Measurements from ENCODE around the gene ELF4. TPM values are rescaled to one million over a fixed set of nuclear protein-coding genes. Genes with fewer than 3 reads are reported as not detected.

The ELF4 gene
- total RNA-seq, 4 donors from 2014 or later = 2.6 to 6.3 (median 3.8) TPM

GRCh38 chrX:130130990-130131389 lies 20.7 kb upstream of the ELF4 start:
- DNase-seq = no peak
- H3K36me3 ChIP-seq = peaks cover 0 to 8% of the 10 kb centered on the region in 2 donors
- H3K27me3 ChIP-seq = no peaks in the 10 kb centered on the region
- no peaks in the 10 kb centered on the region for H3K9me3 ChIP-seq
- TF ChIP-seq POLR2A (IDR thresholded peaks at IDR 0.05) (no peak), CTCF (IDR thresholded peaks at IDR 0.05) (no peak)
- no peak overlapping the region for H3K27ac ChIP-seq
- intact Hi-C loops (cut with DNase I) = no loop called here
- no peak overlapping the region for H3K4me3 ChIP-seq (replicated peaks in 1 of 3)
- 96 to 100% methylated on average over 5 of the region's 5 CpGs for WGBS, 2 donors
- H3K4me1 ChIP-seq = no peaks in the 10 kb centered on the region

- no peak for DNase-seq
- WGBS, 2 donors = 85 to 95% methylated on average over 8 to 13 of the region's 13 CpGs
- H3K27ac ChIP-seq = peak overlapping the region in 1 of 3 donors; percentile 5
- no peaks in the 10 kb centered on the region for H3K9me3 ChIP-seq
- no peak overlapping the region for H3K4me3 ChIP-seq (replicated peaks in 1 of 3)
- peaks cover 0 to 5% of the 10 kb centered on the region in 2 donors for H3K4me1 ChIP-seq
- H3K36me3 ChIP-seq = no peaks in the 10 kb centered on the region
- no peaks in the 10 kb centered on the region for H3K27me3 ChIP-seq
- TF ChIP-seq POLR2A (IDR thresholded peaks at IDR 0.05) = no peak
- no peak for TF ChIP-seq CTCF (IDR thresholded peaks at IDR 0.05)
- intact Hi-C loops (cut with DNase I) = no loop called here
Measured at GRCh38 chrX:130125091-130125874, 15.0 kb upstream of the ELF4 start.

GRCh38 chrX:130124577-130124976 lies 14.3 kb upstream of the ELF4 start:
- Histone ChIP-seq H3K36me3 (no peaks in the 10 kb centered on the region), H3K27me3 (no peaks in the 10 kb centered on the region), H3K9me3 (no peaks in the 10 kb centered on the region), H3K4me1 (peaks cover 0 to 5% of the 10 kb centered on the region in 2 donors), H3K27ac (no peak overlapping the region), H3K4me3 (replicated peaks in 1 of 3) (no peak overlapping the region)
- intact Hi-C loops (cut with DNase I) = no loop called here
- 86 to 97% methylated on average over 4 of the region's 4 CpGs for WGBS, 2 donors
- TF ChIP-seq CTCF (IDR thresholded peaks at IDR 0.05) = no peak
- TF ChIP-seq POLR2A (IDR thresholded peaks at IDR 0.05) = no peak
- no peak for DNase-seq

GRCh38 chrX:130121505-130121800 lies 11.2 kb upstream of the ELF4 start:
- peak overlapping the region in 1 of 3 donors; percentile 48 for H3K27ac ChIP-seq
- WGBS, 2 donors = no CpG with 5 or more reads among the region's 13 CpGs
- intact Hi-C loops (cut with DNase I) = no loop called here
- H3K36me3 ChIP-seq = no peaks in the 10 kb centered on the region
- no peak for TF ChIP-seq CTCF (IDR thresholded peaks at IDR 0.05)
- no peak for TF ChIP-seq POLR2A (IDR thresholded peaks at IDR 0.05)
- H3K4me1 ChIP-seq = peaks cover 0 to 5% of the 10 kb centered on the region in 2 donors
- peak overlapping the region in 1 of 3 donors; percentile 10 for H3K4me3 ChIP-seq (replicated peaks in 1 of 3)
- H3K9me3 ChIP-seq = no peaks in the 10 kb centered on the region
- DNase-seq = no peak
- no peaks in the 10 kb centered on the region for H3K27me3 ChIP-seq

- Histone ChIP-seq H3K9me3 (no peaks in the 10 kb centered on the region), H3K4me1 (peaks cover 0 to 5% of the 10 kb centered on the region in 2 donors), H3K27me3 (no peaks in the 10 kb centered on the region), H3K27ac (peak overlapping the region in 2 of 3 donors; percentile 48 to 52), H3K36me3 (no peaks in the 10 kb centered on the region), H3K4me3 (replicated peaks in 1 of 3) (peak overlapping the region in 1 of 3 donors; percentile 10)
- DNase-seq = peak; percentile 72 to 75
- intact Hi-C loops (cut with DNase I) = no loop called here
- 1 to 5% methylated on average over 21 to 24 of the region's 58 CpGs for WGBS, 2 donors
- peak; percentile 17 to 78 (median 60) for TF ChIP-seq CTCF (IDR thresholded peaks at IDR 0.05)
- TF ChIP-seq POLR2A (IDR thresholded peaks at IDR 0.05) = no peak
Measured at GRCh38 chrX:130120746-130121504, 10.6 kb upstream of the ELF4 start.

Measured in thyroid gland (tissue), 4 donors.